Colon (tissue), 2 donors: ENCODE data around the gene ADAMTS16.

Experiments used
- FAIRE-seq: peaks from 2 replicates; lab custom pipeline; 2012; peaks lifted over from hg19 to GRCh38; lab: Jason Lieb, UNC
- donor health status: control.
- donor health status: control.

ADAMTS16 gene

GRCh38 chr5:5344606-5345005, 204.5 kb downstream of the ADAMTS16 start:
- FAIRE-seq: no peak

DNA sequence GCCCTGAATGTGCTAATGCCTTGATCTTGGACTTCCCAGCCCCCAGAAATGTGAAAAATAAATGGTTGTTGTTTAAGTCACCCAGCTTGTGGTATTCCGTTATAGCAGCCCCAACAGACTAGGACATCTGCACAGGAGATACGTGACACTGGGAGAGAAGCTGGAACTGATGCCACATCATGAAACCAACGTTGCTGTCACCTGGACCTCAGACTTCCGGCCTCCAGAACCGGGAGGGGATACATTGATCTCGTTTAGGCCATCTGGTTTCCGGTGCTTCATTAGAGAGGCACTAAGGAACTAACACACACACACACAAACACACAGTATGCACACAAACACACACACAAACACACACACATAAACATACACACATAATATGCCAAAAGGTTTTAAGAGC, 207.3 kb downstream of the ADAMTS16 start:
- no peak for FAIRE-seq

DNA sequence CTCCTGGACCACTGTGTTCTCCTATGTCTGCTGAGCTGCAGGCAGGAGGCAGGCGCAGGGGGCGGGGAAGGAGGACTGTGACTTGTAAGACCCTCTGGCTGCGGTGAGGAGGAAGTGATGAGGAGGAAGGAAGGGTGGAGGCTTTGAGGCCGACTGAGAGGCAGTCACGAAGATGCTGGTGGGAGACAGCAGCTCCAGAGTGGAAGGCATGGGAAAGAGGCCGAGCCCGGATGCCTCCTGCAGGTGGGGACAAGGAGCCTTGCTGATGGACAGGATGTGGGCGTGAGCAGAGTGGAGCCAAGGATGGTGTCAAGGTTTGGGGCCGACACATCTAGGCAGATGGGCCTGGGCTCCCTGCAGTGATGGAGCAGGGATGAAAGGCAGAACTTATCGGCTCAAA, 208.0 kb downstream of the ADAMTS16 start:
- FAIRE-seq: no peak

GRCh38 chr5:5348576-5348975, 208.4 kb downstream of the ADAMTS16 start:
- FAIRE-seq: no peak

GRCh38 chr5:5350101-5350500, 210.0 kb downstream of the ADAMTS16 start:
- FAIRE-seq: no peak

GRCh38 chr5:5351288-5351979, 211.3 kb downstream of the ADAMTS16 start:
- no peak for FAIRE-seq

DNA sequence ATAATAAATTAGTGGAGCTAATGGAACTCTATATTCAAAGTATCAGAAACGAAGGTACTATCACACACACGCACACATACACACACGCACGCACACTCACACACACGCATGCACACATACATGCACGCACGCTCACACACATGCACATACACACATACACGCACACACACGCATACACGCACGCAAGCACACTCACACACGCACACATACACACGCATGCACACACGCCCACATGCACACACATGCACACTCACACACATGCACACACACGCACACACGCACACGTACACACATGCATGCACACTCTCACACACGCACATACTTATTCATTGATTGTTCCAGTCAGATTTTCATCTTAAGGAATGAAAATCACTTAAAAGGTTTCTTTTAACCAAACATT, 212.5 kb downstream of the ADAMTS16 start:
- FAIRE-seq: no peak

- FAIRE-seq: no peak
Observed at GRCh38 chr5:5353681-5354080, 213.6 kb downstream of the ADAMTS16 start.

GRCh38 chr5:5356765-5357164, 216.6 kb downstream of the ADAMTS16 start:
- no peak for FAIRE-seq

DNA sequence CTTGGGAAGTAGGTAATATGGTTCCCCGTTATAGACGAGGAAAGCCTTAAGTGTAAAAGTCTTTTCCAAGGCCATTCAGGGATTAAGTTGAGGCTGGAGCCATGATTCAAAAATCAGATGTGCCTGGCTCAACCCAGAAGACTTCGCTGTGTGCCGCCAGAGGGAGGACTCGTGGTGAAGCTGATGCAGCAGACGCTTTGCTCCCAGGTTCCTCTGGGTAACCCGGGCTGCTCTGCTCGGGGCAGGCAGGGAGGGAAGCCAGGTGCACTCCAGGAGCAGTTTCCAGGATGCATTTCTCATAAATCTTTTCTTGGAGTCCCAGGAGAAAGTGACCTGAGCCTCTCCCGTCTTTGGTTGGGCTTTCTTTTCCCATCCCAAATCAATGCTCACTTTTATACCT, 219.5 kb downstream of the ADAMTS16 start:
- FAIRE-seq: no peak

- no peak for FAIRE-seq
Observed at GRCh38 chr5:5360363-5360940, 220.3 kb downstream of the ADAMTS16 start.

GRCh38 chr5:5360941-5361520, 220.9 kb downstream of the ADAMTS16 start:
- FAIRE-seq: no peak

DNA sequence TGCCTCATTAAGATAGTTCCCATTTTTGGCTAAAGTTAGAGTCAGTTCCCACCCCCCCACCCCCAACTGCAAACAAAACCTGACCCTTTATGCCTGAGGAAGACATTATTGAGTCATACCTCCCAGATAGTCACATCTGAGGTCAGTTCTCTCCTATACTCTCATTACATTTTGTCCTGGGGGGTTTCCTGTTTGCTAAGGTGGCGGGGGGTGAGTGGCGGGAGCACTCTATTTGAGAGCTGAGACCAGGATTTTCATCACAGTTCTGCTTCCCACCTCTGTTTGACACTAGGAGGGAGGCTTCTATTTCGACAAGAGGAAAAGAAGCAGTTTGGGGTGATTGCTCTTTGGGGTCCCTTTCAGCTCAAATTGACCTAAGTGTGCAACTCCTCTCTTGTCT, 222.9 kb downstream of the ADAMTS16 start:
- FAIRE-seq: no peak

- no peak for FAIRE-seq
Observed at GRCh38 chr5:5364932-5365331, 224.8 kb downstream of the ADAMTS16 start.

DNA sequence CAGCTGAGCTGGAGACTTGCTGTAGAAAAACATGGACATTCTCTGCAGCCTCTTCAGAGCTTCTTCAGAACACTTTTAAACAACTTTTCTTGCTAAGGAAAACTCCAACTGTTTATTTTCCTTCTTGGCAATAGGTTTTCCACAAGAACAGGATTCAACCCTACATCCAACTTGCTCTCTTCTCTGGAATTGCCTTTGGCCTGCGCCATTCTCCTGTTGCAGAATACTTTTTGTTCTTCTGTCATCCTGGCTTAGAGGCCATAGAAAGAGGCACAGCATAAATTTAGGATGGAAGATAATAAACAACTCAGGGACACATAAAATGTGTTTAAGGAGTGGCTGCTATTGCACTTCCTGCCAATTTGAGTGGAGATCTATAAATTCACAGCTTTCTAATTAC, 227.6 kb downstream of the ADAMTS16 start:
- FAIRE-seq: no peak

GRCh38 chr5:5369051-5369605, 229.0 kb downstream of the ADAMTS16 start:
- FAIRE-seq: no peak
